HG03558 (cell line): ENCODE data around the gene PHKA2.
A peak's percentile ranks its signal among the peaks of the same experiment; 100 is the strongest.

ENCODE experiments used
- ATAC-seq: cut with Tn5 transposase; IDR thresholded peaks from one replicate; pipeline ENCODE4 v1.9.1; 2021; ENCODE audit warnings: moderate number of reproducible peaks; ENCODE audit not compliant: unreplicated experiment; ENCODE audit errors: extremely low read depth

Gene PHKA2

DNA sequence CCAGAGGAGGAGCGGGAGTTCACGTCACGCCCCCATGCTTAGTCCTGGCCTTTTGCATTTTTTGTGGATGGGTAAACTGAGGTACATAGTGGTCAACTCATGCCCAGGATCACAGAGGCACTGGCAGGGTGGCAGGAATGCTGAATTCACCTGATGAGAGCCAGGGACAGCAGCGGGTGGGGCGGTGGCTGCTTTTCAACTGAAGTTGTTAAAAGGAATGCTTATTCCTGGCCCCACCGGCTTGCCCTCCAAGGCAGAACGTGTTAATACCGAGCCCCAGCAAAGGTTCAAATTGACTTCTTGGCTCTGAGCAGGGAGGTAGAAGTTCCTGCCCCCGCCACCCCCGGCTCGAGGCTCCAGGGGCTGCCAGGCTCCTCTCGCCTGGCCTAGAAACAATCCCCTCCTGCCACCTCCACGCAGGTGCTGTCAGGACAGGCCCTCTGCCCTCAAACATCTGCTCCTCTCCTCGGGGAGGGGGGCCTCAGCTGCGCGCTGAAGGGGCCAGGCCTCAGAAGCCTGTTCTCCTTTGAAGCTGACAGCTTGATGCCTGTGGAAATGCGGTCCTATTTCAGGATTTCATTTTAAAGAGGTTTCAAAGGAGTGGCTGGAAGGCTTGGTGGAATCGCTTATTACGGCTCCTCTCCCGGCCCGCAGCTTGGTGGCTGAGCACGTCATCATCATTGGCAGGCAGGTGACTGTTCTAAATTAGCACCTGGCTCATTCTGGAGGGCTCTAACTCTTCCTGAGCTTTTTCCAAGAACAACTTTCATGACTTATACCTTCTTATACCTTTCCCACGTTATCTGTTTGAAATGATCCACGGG is 93.0 kb downstream of the PHKA2 start:
- ATAC-seq: no peak

DNA sequence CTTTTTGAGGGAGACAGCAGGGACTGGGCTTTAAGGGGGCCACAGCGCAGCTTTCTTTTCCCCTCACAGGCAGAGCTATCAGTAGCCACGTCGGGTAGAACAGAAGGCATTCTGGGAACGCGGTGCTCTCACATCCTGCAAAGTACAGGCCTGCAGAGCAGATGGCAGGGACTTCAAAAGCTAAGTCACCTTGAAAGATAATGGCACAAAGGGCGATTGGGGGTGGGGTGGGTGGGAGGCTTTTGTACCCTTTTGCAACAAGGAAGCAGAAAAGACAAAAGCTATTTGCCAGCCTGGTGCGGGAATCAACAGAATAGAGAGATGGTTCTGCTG is 93.9 kb downstream of the PHKA2 start:
- no peak for ATAC-seq

GRCh38 chrX:18889346-18890048 is 94.4 kb downstream of the PHKA2 start:
- ATAC-seq: no peak

- ATAC-seq: no peak
Measured at GRCh38 chrX:18888281-18888680, 95.6 kb downstream of the PHKA2 start.

DNA sequence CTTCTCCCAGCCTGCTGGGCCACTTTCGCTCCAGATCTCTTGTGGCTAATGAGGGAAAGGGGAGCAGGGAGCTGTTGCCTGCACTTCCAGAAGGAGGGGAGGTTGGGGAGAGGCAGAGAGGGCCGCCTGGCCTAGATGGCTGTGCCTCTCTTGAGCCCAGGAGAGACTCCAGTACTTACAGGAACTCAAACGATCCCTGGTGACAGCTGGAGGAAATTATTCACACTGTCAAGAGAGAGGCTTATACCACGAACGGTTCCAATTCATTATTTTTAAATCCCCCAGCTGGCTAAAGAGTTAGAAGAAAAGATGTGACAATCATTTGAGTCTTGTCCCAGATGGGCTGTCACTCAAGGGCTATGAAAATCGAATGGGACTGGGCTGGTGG is 96.1 kb downstream of the PHKA2 start:
- no peak for ATAC-seq

GRCh38 chrX:18887177-18887824 is 96.6 kb downstream of the PHKA2 start:
- ATAC-seq: no peak

DNA sequence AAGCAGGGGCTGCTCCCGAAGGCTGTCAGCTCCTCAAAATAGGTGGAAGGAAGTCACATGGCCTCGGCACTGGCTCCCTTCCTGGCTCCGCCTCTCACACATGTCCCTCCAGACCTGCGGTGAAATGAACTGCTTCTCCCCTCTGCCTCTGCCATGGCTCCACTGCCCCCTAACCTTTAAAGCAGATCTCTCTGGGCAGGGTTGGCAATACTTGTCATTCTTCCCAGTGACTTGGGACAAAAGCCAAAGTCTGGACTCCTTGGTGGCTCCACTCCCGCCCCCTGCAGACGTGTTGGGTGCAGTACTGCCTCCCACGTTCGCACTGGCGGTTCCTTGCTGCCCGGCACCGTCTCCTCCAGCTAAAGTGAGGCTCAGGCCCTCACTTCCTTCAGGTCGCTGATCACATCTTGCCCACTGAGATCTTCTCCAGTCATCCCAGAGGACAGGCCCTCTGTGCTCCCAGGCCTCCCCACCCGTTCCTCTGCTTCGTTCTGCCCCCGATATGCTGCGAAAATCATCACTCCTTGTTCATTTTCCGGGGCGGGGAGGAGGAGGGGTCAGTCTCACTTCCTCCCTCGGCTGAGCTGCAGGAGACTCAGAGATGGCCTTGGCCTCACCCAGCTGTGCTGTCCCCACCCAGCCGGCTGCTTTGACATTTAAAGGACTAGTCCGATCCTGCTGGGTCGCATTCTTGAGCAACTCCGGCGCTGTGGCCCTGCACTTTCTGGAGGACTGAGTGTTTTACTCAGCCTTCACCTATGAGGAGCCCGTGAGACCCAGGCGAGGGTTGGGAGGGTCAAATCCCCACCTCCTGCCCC is 97.4 kb downstream of the PHKA2 start:
- peak; percentile 49 for ATAC-seq

- peak; percentile 9 for ATAC-seq
Measured at GRCh38 chrX:18886005-18886343, 97.9 kb downstream of the PHKA2 start.

DNA sequence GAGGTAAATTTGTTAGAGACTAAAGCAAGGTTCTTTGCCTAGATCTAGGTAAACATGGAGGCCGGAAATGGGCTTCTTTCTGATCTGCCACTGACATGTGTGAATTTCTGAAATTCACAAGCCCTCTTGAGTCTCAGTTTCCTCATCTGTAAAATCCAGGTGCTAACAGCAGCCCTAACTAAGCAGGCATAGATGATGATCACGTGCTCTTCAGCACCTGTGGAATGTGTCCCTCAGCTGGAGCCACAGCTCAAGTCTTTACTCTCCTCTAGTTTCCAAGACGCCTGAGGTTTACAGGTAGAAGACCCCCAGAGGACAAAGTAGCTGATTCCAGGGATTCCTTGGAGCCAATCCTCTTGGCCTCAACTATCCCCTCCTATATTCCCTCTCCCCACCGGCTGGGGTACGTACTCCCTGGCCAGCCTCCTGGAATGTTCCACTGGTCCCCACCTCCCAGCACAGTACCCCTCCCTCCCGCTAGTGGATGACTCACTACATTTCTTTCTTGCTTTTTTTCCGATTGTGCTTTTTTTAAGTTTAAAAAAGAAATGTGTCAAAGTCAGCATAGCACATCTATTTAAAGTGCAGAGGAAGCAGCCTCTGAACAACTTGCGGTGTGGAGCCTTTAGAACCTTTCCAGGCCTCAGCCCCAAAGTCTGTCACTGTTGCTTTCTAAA is 98.4 kb downstream of the PHKA2 start:
- no peak for ATAC-seq

GRCh38 chrX:18884916-18885315 is 99.0 kb downstream of the PHKA2 start:
- ATAC-seq: no peak

DNA sequence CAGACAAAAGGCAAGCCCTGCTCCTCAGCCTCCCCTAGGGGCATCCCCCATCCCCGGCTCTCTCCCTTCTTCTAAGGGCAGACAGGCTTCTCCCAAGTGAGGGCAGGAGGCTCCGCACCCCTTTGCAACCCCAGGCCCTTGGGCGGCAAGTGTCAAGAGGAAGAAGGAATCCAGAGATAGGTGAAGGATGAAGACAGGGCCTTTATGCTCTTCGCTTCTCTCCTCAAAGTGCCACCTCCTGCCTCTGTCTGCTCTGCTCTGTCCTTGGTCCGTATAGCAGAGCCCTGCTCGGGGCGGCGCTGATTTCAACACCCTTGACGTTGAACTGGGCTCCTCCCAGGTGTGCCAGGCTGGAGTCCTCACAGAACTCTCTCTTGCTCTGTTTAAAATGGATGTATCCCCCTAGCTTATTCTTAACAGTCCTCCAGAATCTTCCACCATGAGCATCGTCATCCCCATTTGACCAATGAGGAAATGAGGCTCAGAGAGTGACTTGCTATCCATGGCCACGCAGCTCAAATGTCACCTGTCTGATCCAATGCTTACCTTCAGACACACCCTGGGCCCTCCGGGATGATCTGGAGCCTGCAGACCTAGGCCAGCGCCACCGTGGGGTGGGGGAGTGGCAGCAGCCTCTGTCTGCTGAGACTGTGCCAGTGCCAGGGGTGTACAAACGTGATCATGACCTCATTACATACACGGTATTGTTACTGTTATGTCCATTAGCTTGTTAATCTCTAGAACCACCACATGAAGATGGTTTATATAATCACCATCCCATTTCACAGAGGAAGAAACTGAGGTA is 99.8 kb downstream of the PHKA2 start:
- no peak for ATAC-seq

GRCh38 chrX:18883234-18883960 is 100.5 kb downstream of the PHKA2 start:
- no peak for ATAC-seq

GRCh38 chrX:18879144-18879543 is 104.8 kb downstream of the PHKA2 start:
- no peak for ATAC-seq

DNA sequence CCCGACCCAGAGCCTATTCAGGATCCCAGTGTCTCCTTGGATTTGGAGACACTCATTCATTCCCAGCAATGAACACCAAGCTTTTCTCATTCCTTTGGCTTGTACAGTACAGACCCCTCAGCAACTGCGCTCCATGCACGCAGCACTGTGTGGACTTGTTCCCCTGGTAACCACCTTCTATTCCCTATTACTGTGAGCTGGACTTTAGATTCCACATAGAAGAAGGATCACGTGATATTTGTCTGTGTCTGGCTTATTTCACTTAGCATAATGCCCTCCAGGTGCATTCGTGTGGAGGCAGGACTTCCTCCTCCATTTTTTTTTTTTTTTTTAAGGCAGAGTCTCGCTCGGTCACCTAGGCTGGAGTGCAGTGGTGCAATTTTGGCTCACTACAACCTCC is 106.4 kb downstream of the PHKA2 start:
- ATAC-seq: no peak

DNA sequence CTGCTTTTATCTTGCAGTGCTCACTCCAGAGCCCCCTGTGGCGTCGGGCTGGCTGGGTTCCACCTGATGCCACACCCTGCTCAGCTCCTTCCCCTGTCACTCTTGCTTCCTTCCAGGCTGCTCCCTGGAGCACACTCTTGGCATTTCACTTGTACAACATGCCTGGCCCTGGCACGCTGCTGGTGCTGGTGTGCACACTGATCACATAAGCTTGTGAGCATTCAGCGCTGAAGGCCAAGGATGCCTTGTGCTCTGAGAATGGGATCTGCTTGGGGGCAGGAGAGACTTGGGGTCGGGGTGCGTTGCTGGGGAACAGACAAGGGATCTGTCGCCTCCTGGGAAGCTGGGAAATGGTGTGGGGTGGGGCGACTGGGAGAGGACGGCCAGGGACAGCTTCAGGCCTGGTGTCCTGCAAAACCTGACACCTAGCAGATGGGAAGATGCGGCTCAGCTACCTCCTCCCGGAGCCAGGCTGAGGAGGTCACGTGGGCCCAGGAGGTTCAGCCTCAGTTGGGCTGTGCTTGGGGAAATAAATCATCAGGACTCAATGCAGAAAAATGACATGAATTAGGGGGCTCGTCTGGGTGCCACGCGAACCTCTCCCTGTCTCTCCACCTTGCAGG is 108.5 kb downstream of the PHKA2 start:
- ATAC-seq: no peak

DNA sequence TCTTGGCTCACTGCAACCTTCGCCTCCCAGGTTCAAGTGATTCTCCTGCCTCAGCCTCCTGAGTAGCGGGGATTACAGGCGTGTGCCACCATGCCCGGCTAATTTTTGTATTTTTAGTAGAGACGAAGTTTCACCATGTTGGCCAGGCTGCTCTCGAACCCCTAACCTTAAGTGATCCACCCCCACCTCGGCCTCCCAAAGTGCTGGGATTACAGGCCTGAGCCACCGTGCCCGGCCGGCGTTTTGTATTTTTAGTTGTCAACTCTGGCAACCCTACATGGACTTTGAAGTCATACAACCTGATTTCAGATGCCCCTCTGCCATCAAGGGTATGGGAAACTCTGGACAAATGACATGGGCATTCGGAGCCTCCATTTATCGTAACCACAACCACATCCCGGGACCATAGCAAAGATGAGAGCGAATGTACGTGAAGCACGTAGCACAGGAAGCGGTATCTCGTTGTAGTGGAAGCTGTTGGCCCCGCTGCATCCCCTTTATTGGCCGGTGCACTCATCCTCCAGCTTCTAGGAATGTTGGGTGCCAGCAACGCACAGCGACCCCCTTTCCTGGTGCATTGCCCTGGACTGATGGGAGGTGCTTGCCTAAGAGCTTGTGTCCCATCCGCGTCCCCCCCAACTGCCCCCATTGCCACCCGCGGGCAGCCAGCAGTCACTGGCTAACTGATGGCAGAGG is 109.2 kb downstream of the PHKA2 start:
- ATAC-seq: no peak

- no peak for ATAC-seq
Measured at GRCh38 chrX:18873836-18874235, 110.1 kb downstream of the PHKA2 start.
